Duodenal mucosa (tissue), 2 donors: ENCODE measurements around the gene FOXO6.
"Not testable (repeated sequence)": the region's sequence is repeated elsewhere in the genome, so short reads cannot be mapped to it uniquely, and the experiment has no call there.

Experiments
- H3K27ac ChIP-seq: one replicate; pipeline ENCODE4 v1.7.0; 2013; ENCODE audit warnings: low read depth, low read length
- H3K27me3 ChIP-seq, 2 donors: one replicate each; pipeline ENCODE4 v1.7.0; 2013; ENCODE audit warnings: low read length in 2 of 2, control low read depth in 1 of 2; ENCODE audit not compliant: insufficient read depth in 2 of 2, control insufficient read depth in 1 of 2
- H3K36me3 ChIP-seq, 2 donors: one replicate each; pipeline ENCODE4 v1.7.0; 2013; ENCODE audit warnings: low read length in 2 of 2, control low read depth in 1 of 2; ENCODE audit not compliant: insufficient read depth in 2 of 2, control insufficient read depth in 1 of 2
- H3K4me1 ChIP-seq, 2 donors: one replicate each; pipeline ENCODE4 v1.7.0; 2013; ENCODE audit warnings: low read length in 2 of 2, control low read depth in 1 of 2; ENCODE audit not compliant: insufficient read depth in 2 of 2, control insufficient read depth in 1 of 2
- H3K4me3 ChIP-seq, 2 donors: one replicate each; pipeline ENCODE4 v1.7.0; 2013; ENCODE audit warnings: low read length in 2 of 2, low read depth in 1 of 2
- H3K9ac ChIP-seq, 2 donors: one replicate each; pipeline ENCODE4 v1.7.0; 2013; ENCODE audit warnings: low read length in 2 of 2, low read depth in 1 of 2
- H3K9me3 ChIP-seq, 2 donors: one replicate each; pipeline ENCODE4 v1.7.0; 2013; ENCODE audit warnings: low read length in 2 of 2, control low read depth in 1 of 2; ENCODE audit not compliant: control insufficient read depth in 1 of 2

Gene FOXO6

GRCh38 chr1:41329662-41330587, 31.3 kb upstream of the FOXO6 start:
- Histone ChIP-seq H3K27ac (no peak overlapping the region), H3K4me1 (no peaks in the 10 kb centered on the region), H3K9ac (no peak overlapping the region), H3K9me3 (peaks cover 0 to 3% of the 10 kb centered on the region in 2 donors), H3K36me3 (no peaks in the 10 kb centered on the region), H3K27me3 (peaks cover 2 to 6% of the 10 kb centered on the region in 2 donors), H3K4me3 (no peak overlapping the region)

- H3K9me3 ChIP-seq, result peaks cover 0 to 3% of the 10 kb centered on the region in 2 donors
These were observed 30.4 kb upstream of the FOXO6 start for GRCh38 chr1:41330588-41331545.

GRCh38 chr1:41331546-41331917, 29.7 kb upstream of the FOXO6 start:
- H3K9ac ChIP-seq, result no peak overlapping the region
- H3K4me3 ChIP-seq, result no peak overlapping the region
- peaks cover 2 to 6% of the 10 kb centered on the region in 2 donors for H3K27me3 ChIP-seq
- no peaks in the 10 kb centered on the region for H3K36me3 ChIP-seq
- no peaks in the 10 kb centered on the region for H3K4me1 ChIP-seq
- peaks cover 0 to 3% of the 10 kb centered on the region in 2 donors for H3K9me3 ChIP-seq
- H3K27ac ChIP-seq, result no peak overlapping the region

More at GRCh38 chr1:41330588-41331545, 30.4 kb upstream of the FOXO6 start:
- H3K4me3 ChIP-seq, result no peak overlapping the region
- H3K9ac ChIP-seq, result no peak overlapping the region
- peaks cover 2 to 6% of the 10 kb centered on the region in 2 donors for H3K27me3 ChIP-seq
- no peaks in the 10 kb centered on the region for H3K4me1 ChIP-seq
- H3K27ac ChIP-seq, result no peak overlapping the region
- H3K36me3 ChIP-seq, result no peaks in the 10 kb centered on the region

- not testable (repeated sequence) for H3K27ac ChIP-seq, H3K4me3 ChIP-seq, H3K9me3 ChIP-seq, H3K36me3 ChIP-seq, H3K27me3 ChIP-seq, H3K4me1 ChIP-seq, H3K9ac ChIP-seq
These were observed 29.1 kb upstream of the FOXO6 start for GRCh38 chr1:41332161-41332560.

GRCh38 chr1:41333146-41333784, 28.0 kb upstream of the FOXO6 start:
- H3K27me3 ChIP-seq, result peaks cover 2 to 6% of the 10 kb centered on the region in 2 donors
- peaks cover 0 to 3% of the 10 kb centered on the region in 2 donors for H3K9me3 ChIP-seq
- H3K4me1 ChIP-seq, result no peaks in the 10 kb centered on the region
- no peak overlapping the region for H3K9ac ChIP-seq
- H3K27ac ChIP-seq, result no peak overlapping the region
- H3K36me3 ChIP-seq, result no peaks in the 10 kb centered on the region
- H3K4me3 ChIP-seq, result no peak overlapping the region

- Histone ChIP-seq H3K4me3 (no peak overlapping the region), H3K36me3 (no peaks in the 10 kb centered on the region), H3K9me3 (peaks cover 0 to 3% of the 10 kb centered on the region in 2 donors), H3K27me3 (no peaks in the 10 kb centered on the region), H3K4me1 (peaks cover 4 to 7% of the 10 kb centered on the region in 2 donors), H3K9ac (no peak overlapping the region), H3K27ac (no peak overlapping the region)
These were observed 22.4 kb upstream of the FOXO6 start for GRCh38 chr1:41338820-41339219.

- Histone ChIP-seq H3K9ac (no peak overlapping the region), H3K36me3 (no peaks in the 10 kb centered on the region), H3K9me3 (no peaks in the 10 kb centered on the region)
These were observed 20.4 kb upstream of the FOXO6 start for GRCh38 chr1:41340655-41341364.

GRCh38 chr1:41341365-41341683, 19.9 kb upstream of the FOXO6 start:
- Histone ChIP-seq H3K4me3 (no peak overlapping the region), H3K9me3 (no peaks in the 10 kb centered on the region), H3K4me1 (peaks cover 4 to 7% of the 10 kb centered on the region in 2 donors), H3K27me3 (no peaks in the 10 kb centered on the region), H3K9ac (no peak overlapping the region), H3K27ac (no peak overlapping the region), H3K36me3 (no peaks in the 10 kb centered on the region)

More at GRCh38 chr1:41340655-41341364, 20.4 kb upstream of the FOXO6 start:
- peaks cover 4 to 7% of the 10 kb centered on the region in 2 donors for H3K4me1 ChIP-seq
- no peak overlapping the region for H3K4me3 ChIP-seq
- no peaks in the 10 kb centered on the region for H3K27me3 ChIP-seq
- no peak overlapping the region for H3K27ac ChIP-seq

GRCh38 chr1:41341772-41342562, 19.3 kb upstream of the FOXO6 start:
- peaks cover 4 to 7% of the 10 kb centered on the region in 2 donors for H3K4me1 ChIP-seq
- no peaks in the 10 kb centered on the region for H3K27me3 ChIP-seq
- H3K9ac ChIP-seq, result peak overlapping the region; percentile 13 to 38
- no peaks in the 10 kb centered on the region for H3K9me3 ChIP-seq
- peak overlapping the region; percentile 54 to 55 for H3K4me3 ChIP-seq
- no peaks in the 10 kb centered on the region for H3K36me3 ChIP-seq
- H3K27ac ChIP-seq, result no peak overlapping the region
